GM12865 (cell line): Measurements from ENCODE around the gene ZC3HAV1.
"Not testable (repeated sequence)": the region's sequence is repeated elsewhere in the genome, so short reads cannot be mapped to it uniquely, and the experiment has no call there.

Experiments
- DNase-seq: peaks from one replicate; pipeline ENCODE4 v3.0.0; 2010; ENCODE audit warnings: low read depth
- H3K4me3 ChIP-seq: 2 replicates; pipeline ENCODE4 v1.5.1; 2011; ENCODE audit warnings: mild to moderate bottlenecking, low read depth, low read length, control low read depth
- TF ChIP-seq, protein P1 (sequence below): IDR thresholded peaks from 2 replicates; pipeline ENCODE4 v1.5.1; 2011; ENCODE audit warnings: low read length, control low read depth, low read depth, inconsistent platforms; ENCODE audit not compliant: insufficient read depth; ENCODE audit errors: missing control alignments

The ZC3HAV1 gene

DNA sequence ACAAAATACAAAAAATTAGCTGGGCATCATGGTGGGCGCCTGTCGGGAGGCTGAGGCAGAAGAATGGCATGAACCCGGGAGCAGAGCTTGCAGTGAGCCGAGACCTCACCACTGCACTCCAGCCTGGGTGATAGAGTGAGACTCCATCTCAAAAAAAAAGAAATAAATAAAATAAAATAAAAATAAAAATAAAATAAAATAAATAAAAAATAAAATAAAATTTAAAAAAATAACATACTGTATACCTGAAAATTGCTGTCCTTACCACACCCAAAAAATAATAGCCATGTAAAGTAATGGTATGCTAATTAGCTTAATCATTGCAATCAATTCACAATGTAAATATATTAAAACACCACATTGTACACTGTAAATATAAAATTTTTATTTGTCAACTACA, 77.0 kb downstream of the ZC3HAV1 start:
- H3K4me3 ChIP-seq = no peak overlapping the region
- TF ChIP-seq, protein P1, sequence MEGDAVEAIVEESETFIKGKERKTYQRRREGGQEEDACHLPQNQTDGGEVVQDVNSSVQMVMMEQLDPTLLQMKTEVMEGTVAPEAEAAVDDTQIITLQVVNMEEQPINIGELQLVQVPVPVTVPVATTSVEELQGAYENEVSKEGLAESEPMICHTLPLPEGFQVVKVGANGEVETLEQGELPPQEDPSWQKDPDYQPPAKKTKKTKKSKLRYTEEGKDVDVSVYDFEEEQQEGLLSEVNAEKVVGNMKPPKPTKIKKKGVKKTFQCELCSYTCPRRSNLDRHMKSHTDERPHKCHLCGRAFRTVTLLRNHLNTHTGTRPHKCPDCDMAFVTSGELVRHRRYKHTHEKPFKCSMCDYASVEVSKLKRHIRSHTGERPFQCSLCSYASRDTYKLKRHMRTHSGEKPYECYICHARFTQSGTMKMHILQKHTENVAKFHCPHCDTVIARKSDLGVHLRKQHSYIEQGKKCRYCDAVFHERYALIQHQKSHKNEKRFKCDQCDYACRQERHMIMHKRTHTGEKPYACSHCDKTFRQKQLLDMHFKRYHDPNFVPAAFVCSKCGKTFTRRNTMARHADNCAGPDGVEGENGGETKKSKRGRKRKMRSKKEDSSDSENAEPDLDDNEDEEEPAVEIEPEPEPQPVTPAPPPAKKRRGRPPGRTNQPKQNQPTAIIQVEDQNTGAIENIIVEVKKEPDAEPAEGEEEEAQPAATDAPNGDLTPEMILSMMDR = no peak
- no peak for DNase-seq

DNA sequence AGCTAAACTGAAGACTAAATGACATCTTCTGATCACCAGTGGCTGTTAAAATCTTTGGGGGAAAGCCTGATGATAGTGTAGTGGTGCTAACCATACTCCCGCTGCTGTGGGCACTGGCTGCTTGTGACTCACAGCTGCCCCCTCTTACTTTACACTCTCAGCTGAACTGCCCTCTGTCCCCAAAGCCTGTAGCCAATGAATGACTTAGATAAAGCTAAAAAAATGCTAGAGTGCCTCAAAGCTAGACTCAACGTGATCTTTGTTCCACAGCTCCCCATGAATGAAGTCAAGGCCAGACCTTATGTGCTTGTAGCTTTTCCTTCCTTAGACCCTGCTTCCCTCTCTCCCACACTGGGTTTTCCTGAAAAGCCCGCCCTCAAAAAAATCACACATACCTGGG, 80.2 kb downstream of the ZC3HAV1 start:
- TF ChIP-seq, protein P1 = no peak
- H3K4me3 ChIP-seq = no peak overlapping the region
- no peak for DNase-seq

DNA sequence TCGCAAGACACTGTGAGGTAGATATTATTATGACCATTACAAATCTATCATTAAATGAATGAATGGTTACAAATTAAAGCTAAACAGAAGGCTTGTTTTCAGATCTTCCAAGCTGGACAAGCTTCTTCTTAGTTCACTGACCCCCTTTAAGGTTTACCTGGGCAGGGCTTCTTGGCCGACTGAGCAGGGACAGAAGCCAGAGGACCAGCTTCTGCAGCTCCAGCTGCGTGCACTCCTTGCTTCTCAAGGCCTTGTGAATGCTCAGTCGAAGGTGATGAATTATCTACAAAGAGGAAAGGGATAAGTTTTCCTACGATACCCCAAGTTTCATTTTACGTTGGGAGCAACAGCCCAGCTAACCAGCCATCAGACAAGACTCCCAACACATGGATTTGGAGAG, 83.0 kb downstream of the ZC3HAV1 start:
- no peak for DNase-seq
- H3K4me3 ChIP-seq = no peak overlapping the region
- TF ChIP-seq, protein P1 = no peak

DNA sequence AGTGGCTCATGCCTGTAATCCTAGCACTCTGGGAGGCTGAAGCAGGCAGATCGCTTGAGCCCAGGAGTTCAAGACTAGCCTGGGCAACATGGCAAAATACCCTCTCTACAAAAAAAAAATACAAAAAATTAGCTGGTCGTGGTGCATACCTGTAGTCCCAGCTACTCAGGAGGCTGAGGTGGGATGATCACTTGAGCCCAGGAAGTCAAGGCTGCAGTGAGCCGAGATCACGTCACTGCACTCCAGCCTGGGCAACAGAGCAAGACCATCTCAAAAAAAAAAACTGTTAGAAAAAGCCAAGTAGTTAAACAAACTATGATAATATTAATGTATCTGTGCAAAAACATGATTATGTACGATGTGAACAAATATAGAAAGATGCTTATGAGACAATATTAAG, 83.7 kb downstream of the ZC3HAV1 start:
- H3K4me3 ChIP-seq = not testable (repeated sequence)

DNA sequence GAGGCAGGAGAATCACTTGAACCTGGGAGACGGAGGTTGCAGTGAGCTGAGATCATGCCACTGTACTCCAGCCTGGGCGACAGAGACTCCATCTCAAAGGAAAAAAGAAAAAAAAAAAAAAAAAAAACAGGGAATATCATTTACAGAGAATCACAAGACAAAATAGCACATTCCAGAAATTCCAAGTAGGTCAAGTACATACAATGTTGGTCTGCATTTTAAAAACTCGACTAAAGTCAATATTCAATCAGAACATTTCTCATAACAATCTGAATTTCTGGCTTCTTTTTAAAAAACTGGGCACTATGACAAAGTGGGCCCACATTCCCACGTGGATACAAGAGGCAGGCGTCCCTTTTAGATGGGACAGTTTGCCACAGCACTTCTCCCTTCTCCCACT, 86.4 kb downstream of the ZC3HAV1 start:
- no peak for DNase-seq
- H3K4me3 ChIP-seq = no peak overlapping the region
- TF ChIP-seq, protein P1 = no peak

More for the DNA sequence above, 83.7 kb downstream of the ZC3HAV1 start:
- not testable (repeated sequence) for DNase-seq

DNA sequence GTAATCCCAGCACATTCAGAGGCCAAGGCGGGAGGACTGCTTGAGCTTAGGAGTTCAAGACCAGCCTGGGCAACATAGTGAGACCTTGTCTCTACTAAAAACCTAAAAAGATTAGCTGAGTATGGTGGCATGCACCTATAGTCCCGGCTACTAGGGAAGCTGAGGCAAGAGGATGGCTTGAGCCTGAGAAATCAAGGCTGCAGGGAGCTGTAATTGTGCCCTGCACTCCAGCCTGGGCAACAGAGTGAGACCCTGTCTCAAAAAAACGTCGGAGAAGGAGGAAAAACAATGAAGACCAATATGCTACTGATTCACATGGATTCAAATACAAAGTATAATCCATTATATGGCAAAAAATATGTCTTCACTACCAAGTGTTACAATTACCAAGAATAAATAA, 87.2 kb downstream of the ZC3HAV1 start:
- TF ChIP-seq, protein P1 = no peak
- H3K4me3 ChIP-seq = no peak overlapping the region
- DNase-seq = no peak

DNA sequence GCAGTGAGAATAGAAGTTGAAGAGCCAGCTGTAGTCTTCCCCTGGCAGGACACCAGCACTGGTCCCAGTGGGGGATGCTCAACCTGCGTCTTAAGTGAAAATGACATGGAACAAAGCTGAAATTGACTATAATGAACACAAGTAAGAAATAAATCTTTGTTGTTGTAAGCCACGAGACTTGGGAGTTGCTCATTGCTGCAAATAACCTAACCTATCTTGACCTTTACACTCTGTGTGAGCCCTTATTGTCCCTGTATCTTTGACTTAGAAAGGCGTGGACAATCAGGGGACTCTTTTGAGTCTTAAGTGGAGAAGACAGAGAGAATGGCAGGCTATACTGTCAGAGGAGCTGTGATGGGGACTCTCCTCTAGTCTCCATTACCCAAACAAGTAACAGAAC, 90.6 kb downstream of the ZC3HAV1 start:
- TF ChIP-seq, protein P1 = no peak
- H3K4me3 ChIP-seq = no peak overlapping the region
- no peak for DNase-seq
